ENCODE data around the gene SYT15B. TPM values are rescaled to one million over a fixed set of nuclear protein-coding genes. Genes with fewer than 3 reads are reported as not detected.
A peak's percentile ranks its signal among the peaks of the same experiment; 100 is the strongest.
"Not testable (repeated sequence)": the region's sequence is repeated elsewhere in the genome, so short reads cannot be mapped to it uniquely, and the experiment has no call there.

Gene SYT15B
- polyA plus RNA-seq, 2 donors = 0.67 to 1.3 TPM

DNA sequence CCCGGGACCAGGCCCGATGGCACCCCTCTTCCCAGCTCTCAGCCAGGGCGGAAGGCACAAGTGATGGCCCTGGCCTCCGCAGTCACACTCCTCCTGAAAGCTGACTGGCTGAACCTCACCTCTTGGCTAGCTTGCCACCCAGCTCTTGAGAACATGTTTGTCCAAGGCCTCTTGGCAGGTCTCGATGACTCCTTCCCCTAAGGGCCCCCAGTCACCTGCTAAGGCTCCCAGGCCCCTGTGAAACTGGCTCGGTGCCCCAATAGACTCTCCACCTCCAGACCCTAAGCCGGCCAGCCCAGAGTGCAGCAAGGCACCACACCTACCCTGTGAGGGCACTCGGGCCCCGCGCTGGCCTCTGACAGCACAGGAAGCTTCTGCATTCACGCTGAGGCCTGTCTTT lies 4.5 kb downstream of the SYT15B start:
- H3K27me3 ChIP-seq (ENCODE audit: control insufficient read depth in 1 of 2, insufficient read depth in 2 of 2, low read length in 2 of 2); H3K27ac ChIP-seq (ENCODE audit: low read depth in 2 of 2, low read length in 1 of 2); H3K36me3 ChIP-seq (ENCODE audit: control insufficient read depth in 2 of 2, insufficient read depth in 2 of 2, low read length in 1 of 2); H3K9me3 ChIP-seq (ENCODE audit: control insufficient read depth in 2 of 2, insufficient read depth in 1 of 2, low read depth in 1 of 2, low read length in 1 of 2); H3K4me1 ChIP-seq (ENCODE audit: control insufficient read depth in 2 of 2, insufficient read depth in 2 of 2, low read length in 1 of 2); H3K4me3 ChIP-seq (ENCODE audit: low read depth in 1 of 2, low read length in 2 of 2): not testable (repeated sequence)
- WGBS, 2 donors = 42% methylated on average over 1 of the region's 11 CpGs; no CpG with 5 or more reads in 1 of the 2 donors

DNA sequence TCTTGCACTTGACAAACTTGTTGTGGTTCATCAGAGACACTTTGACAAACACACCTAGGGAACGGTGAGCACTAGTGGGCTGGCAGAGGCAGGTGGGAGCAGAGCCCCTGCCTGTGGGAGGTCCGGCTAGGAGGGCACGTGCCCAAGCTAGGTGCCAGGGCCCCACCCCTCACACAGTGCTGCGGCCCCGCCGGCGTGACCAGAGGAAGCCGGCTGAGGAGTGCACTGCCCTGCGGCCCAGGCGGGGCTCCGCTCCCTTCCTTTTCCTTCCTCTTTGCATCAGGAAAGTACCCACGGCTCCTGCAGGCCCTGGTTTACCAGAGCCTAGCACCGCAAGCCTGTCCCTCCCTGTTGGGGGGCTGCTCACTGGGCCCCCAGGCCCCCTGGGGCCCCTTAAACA lies 7.2 kb downstream of the SYT15B start:
- WGBS, 2 donors = no CpG with 5 or more reads among the region's 13 CpGs
- not testable (repeated sequence) for H3K9me3 ChIP-seq (ENCODE audit: control insufficient read depth in 2 of 2, insufficient read depth in 1 of 2, low read depth in 1 of 2, low read length in 1 of 2); H3K4me3 ChIP-seq (ENCODE audit: low read depth in 1 of 2, low read length in 2 of 2); H3K27ac ChIP-seq (ENCODE audit: low read depth in 2 of 2, low read length in 1 of 2); H3K27me3 ChIP-seq (ENCODE audit: control insufficient read depth in 1 of 2, insufficient read depth in 2 of 2, low read length in 2 of 2); H3K36me3 ChIP-seq (ENCODE audit: control insufficient read depth in 2 of 2, insufficient read depth in 2 of 2, low read length in 1 of 2); H3K4me1 ChIP-seq (ENCODE audit: control insufficient read depth in 2 of 2, insufficient read depth in 2 of 2, low read length in 1 of 2)

DNA sequence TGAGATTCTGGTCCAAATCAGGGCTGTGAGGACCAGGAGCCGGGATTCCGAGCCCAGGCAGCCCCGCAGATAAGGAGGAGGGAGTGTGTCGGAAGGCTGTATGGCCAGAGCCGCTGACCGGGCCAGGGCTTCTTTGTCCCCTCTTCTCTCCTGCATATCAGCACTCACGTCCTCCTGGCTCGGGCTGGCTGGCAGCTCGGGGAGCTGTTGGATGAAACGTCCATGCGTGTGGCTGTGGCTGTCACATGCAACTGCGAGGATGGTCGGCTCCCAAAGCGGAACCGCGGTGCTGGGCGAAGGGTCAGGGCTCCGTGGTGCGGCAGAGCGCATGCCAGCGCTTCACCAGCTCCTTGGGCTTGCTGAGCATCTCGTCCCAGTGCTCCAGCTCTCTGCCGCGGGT lies 9.5 kb downstream of the SYT15B start:
- H3K27me3 ChIP-seq (ENCODE audit: control insufficient read depth in 1 of 2, insufficient read depth in 2 of 2, low read length in 2 of 2); H3K27ac ChIP-seq (ENCODE audit: low read depth in 2 of 2, low read length in 1 of 2); H3K4me3 ChIP-seq (ENCODE audit: low read depth in 1 of 2, low read length in 2 of 2); H3K9me3 ChIP-seq (ENCODE audit: control insufficient read depth in 2 of 2, insufficient read depth in 1 of 2, low read depth in 1 of 2, low read length in 1 of 2); H3K4me1 ChIP-seq (ENCODE audit: control insufficient read depth in 2 of 2, insufficient read depth in 2 of 2, low read length in 1 of 2); H3K36me3 ChIP-seq (ENCODE audit: control insufficient read depth in 2 of 2, insufficient read depth in 2 of 2, low read length in 1 of 2): not testable (repeated sequence)
- no CpG with 5 or more reads among the region's 24 CpGs for WGBS, 2 donors

DNA sequence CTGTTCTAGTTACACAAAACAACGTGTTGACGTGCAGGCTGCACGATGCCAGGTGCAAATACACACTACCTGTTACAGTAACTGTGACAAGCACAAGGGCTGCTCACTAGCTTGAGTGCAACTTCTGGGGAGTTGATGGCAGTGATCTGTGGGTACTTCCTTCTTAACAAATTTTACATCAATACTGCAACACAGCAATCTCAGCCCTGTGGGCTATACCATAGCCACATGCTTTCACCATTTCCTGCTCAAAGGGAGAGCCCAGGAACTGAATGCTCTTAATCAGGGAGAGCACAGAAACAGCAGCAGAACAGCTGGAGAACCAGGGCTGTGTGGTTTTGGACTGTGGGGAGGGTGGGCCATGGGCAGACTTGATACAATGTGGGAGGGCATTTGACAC lies 10.2 kb downstream of the SYT15B start:
- not testable (repeated sequence) for H3K4me3 ChIP-seq (ENCODE audit: low read depth in 1 of 2, low read length in 2 of 2); H3K27me3 ChIP-seq (ENCODE audit: control insufficient read depth in 1 of 2, insufficient read depth in 2 of 2, low read length in 2 of 2); H3K36me3 ChIP-seq (ENCODE audit: control insufficient read depth in 2 of 2, insufficient read depth in 2 of 2, low read length in 1 of 2); H3K9me3 ChIP-seq (ENCODE audit: control insufficient read depth in 2 of 2, insufficient read depth in 1 of 2, low read depth in 1 of 2, low read length in 1 of 2); H3K4me1 ChIP-seq (ENCODE audit: control insufficient read depth in 2 of 2, insufficient read depth in 2 of 2, low read length in 1 of 2); H3K27ac ChIP-seq (ENCODE audit: low read depth in 2 of 2, low read length in 1 of 2)
- 56% methylated on average over 2 of the region's 3 CpGs; no CpG with 5 or more reads in 1 of the 2 donors for WGBS, 2 donors

DNA sequence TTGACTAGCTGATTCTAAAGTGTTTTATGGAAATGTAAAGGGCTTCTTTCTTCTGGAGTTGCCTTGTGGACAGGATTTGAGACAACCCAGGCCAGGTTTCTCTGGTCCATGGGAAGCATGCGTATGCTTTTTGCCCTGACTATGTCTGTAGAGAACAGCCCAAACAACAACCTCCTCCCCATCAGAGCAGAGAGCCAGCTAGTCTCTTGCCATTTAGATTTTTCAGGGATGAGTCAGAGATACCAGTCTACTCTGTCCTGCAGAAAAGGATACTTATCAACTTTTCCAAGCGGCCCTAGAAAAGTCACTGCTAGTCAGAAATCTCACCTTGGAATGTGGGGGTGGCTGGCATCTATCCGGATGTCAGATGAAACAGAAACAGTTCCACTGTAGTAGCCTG lies 11.6 kb downstream of the SYT15B start:
- H3K36me3 ChIP-seq (ENCODE audit: control insufficient read depth in 2 of 2, insufficient read depth in 2 of 2, low read length in 1 of 2); H3K4me1 ChIP-seq (ENCODE audit: control insufficient read depth in 2 of 2, insufficient read depth in 2 of 2, low read length in 1 of 2); H3K27me3 ChIP-seq (ENCODE audit: control insufficient read depth in 1 of 2, insufficient read depth in 2 of 2, low read length in 2 of 2); H3K4me3 ChIP-seq (ENCODE audit: low read depth in 1 of 2, low read length in 2 of 2); H3K9me3 ChIP-seq (ENCODE audit: control insufficient read depth in 2 of 2, insufficient read depth in 1 of 2, low read depth in 1 of 2, low read length in 1 of 2); H3K27ac ChIP-seq (ENCODE audit: low read depth in 2 of 2, low read length in 1 of 2): not testable (repeated sequence)
- no CpG with 5 or more reads among the region's 3 CpGs for WGBS, 2 donors

DNA sequence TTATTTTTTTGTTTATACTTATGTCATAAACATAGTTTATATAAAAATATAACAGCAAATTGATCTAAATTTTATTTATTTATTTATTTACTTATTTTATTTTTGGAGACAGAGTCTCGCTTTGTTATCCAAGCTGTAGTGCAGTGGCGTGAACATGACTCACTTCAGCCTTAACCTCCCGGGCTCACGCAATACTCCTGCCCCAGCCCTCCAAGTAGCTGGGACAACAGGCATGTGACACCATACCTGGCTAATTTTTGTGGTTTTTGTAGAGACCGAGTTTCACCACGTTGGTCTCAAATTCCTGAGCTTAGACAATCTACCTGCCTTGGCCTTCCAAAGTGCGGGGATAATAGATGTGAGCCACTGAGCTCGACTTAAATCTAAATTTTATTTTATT lies 13.0 kb downstream of the SYT15B start:
- H3K9me3 ChIP-seq (ENCODE audit: control insufficient read depth in 2 of 2, insufficient read depth in 1 of 2, low read depth in 1 of 2, low read length in 1 of 2); H3K4me3 ChIP-seq (ENCODE audit: low read depth in 1 of 2, low read length in 2 of 2); H3K36me3 ChIP-seq (ENCODE audit: control insufficient read depth in 2 of 2, insufficient read depth in 2 of 2, low read length in 1 of 2); H3K27me3 ChIP-seq (ENCODE audit: control insufficient read depth in 1 of 2, insufficient read depth in 2 of 2, low read length in 2 of 2); H3K4me1 ChIP-seq (ENCODE audit: control insufficient read depth in 2 of 2, insufficient read depth in 2 of 2, low read length in 1 of 2); H3K27ac ChIP-seq (ENCODE audit: low read depth in 2 of 2, low read length in 1 of 2): not testable (repeated sequence)
- WGBS, 2 donors = no CpG with 5 or more reads among the region's 8 CpGs

DNA sequence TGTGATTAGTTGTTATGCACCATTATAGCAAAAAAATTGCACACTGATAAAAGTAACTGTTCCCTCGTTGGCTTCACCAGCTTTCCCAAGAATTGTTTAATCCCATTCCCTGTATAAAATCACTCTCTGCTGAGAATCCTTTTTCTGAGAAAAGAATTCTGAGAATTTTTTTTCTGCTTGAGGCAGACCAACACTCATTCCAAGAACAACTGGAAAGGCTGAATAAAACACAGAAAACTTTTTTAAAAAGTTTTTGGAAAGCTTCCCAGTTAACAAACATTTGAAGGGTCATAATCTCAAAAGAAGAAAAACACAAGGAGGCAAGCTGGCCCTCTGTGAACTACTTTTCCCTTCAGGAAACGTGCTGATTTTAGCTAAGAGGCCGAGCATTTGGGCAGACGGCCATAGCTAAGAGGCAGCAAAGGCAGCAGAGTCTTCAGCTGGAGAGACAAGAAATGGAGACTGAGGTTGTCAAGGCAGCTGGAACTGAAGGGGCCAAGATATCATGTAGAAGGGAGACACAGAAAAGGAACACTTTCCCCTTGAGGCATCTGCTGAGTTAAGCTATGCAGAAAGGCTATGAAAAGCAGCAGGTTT lies 16.5 kb downstream of the SYT15B start:
- not testable (repeated sequence) for H3K27me3 ChIP-seq (ENCODE audit: control insufficient read depth in 1 of 2, insufficient read depth in 2 of 2, low read length in 2 of 2); H3K9me3 ChIP-seq (ENCODE audit: control insufficient read depth in 2 of 2, insufficient read depth in 1 of 2, low read depth in 1 of 2, low read length in 1 of 2); H3K4me3 ChIP-seq (ENCODE audit: low read depth in 1 of 2, low read length in 2 of 2); H3K27ac ChIP-seq (ENCODE audit: low read depth in 2 of 2, low read length in 1 of 2); H3K36me3 ChIP-seq (ENCODE audit: control insufficient read depth in 2 of 2, insufficient read depth in 2 of 2, low read length in 1 of 2); H3K4me1 ChIP-seq (ENCODE audit: control insufficient read depth in 2 of 2, insufficient read depth in 2 of 2, low read length in 1 of 2)
- 13 to 41% methylated on average over 2 to 3 of the region's 4 CpGs for WGBS, 2 donors

DNA sequence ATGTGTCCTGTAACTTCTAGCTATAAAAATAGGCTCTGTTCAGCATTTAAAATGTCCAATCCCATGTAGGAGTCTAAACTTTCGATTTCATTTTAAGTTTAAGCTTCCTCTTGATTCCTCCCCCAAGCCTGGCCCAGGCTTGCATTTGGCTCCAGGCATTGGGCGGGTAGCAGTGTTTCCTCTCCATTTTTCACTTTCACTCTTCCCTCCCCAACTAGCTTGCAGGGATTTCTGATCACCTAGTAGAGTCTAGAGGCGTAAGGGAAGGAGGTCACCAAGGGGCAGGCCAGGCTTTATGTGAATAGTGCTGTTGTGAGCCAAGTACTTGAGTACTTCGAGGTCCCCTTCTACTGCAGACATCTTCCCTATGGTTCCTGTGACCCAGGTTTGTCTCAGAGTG lies 18.5 kb downstream of the SYT15B start:
- H3K36me3 ChIP-seq (ENCODE audit: control insufficient read depth in 2 of 2, insufficient read depth in 2 of 2, low read length in 1 of 2); H3K4me1 ChIP-seq (ENCODE audit: control insufficient read depth in 2 of 2, insufficient read depth in 2 of 2, low read length in 1 of 2); H3K9me3 ChIP-seq (ENCODE audit: control insufficient read depth in 2 of 2, insufficient read depth in 1 of 2, low read depth in 1 of 2, low read length in 1 of 2); H3K4me3 ChIP-seq (ENCODE audit: low read depth in 1 of 2, low read length in 2 of 2); H3K27ac ChIP-seq (ENCODE audit: low read depth in 2 of 2, low read length in 1 of 2); H3K27me3 ChIP-seq (ENCODE audit: control insufficient read depth in 1 of 2, insufficient read depth in 2 of 2, low read length in 2 of 2): not testable (repeated sequence)
- 25 to 33% methylated on average over 1 of the region's 4 CpGs for WGBS, 2 donors

DNA sequence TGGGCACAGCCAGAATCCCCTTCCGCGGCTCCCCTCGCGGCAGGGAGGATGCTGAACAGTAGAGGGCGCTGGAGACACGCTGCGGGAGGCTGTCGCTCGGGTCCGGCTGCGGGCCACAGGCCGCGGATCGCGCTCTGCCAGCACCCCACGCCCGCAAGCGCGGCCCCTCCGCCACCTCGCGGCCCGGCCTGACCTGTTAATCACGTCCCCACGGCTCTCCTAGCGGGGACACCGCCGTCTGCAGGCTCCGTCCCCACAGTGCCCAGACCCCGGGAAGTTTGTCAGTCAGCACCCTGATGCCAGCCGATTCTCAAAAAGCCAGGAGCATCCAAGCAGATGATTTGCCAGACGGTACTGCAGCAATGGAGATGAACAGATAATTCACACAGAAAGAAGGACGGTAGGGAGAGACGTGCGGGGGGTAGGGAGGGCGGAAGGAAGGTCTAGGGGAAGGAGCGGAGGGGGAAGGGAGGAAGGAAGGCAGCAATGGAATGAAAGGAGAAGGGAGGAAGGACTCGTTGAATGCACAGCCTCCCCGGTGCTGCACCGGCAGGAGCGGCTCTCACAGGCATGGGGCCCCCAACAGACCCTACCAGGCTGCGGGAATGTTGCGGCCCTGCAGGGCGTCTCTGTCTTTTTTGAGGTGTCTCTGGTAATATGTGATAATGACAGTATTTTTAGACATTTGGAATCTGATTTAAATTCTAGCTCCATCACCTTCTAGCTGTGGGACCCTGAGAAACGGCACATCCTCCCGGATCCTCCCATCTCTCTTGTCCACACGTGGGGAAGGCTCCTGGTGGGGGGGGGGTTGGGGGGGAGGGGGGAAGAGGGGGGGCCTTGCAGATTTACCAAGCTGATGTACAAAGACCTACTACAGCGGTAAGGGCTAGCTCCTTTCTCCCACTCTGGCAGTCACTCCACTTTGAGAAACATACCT lies 19.5 kb downstream of the SYT15B start:
- H3K36me3 ChIP-seq (ENCODE audit: control insufficient read depth in 2 of 2, insufficient read depth in 2 of 2, low read length in 1 of 2); H3K27ac ChIP-seq (ENCODE audit: low read depth in 2 of 2, low read length in 1 of 2); H3K9me3 ChIP-seq (ENCODE audit: control insufficient read depth in 2 of 2, insufficient read depth in 1 of 2, low read depth in 1 of 2, low read length in 1 of 2); H3K27me3 ChIP-seq (ENCODE audit: control insufficient read depth in 1 of 2, insufficient read depth in 2 of 2, low read length in 2 of 2); H3K4me1 ChIP-seq (ENCODE audit: control insufficient read depth in 2 of 2, insufficient read depth in 2 of 2, low read length in 1 of 2): not testable (repeated sequence)
- 2 to 6% methylated on average over 8 to 40 of the region's 48 CpGs for WGBS, 2 donors
- peak overlapping the region in 1 of 2 donors; percentile 7 for H3K4me3 ChIP-seq (ENCODE audit: low read depth in 1 of 2, low read length in 2 of 2)

DNA sequence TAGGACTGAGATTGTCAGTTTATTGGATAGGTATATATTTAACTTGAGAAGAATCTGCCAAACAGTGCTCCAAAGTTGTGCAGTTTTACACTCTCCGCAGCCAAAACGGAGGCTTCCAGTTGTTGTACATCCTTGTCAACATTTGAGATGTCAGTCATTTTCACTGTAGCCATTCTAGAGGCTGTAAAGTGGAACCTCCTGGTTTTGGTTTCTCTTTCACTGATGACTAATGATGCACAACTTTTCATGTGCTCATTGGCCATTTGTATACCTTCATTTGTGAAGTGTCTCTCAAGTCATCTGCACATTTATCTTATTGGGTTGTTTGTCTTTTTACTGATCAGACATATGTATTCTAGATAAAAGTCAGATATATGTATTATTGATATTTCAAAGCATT lies 22.5 kb downstream of the SYT15B start:
- not testable (repeated sequence) for H3K9me3 ChIP-seq (ENCODE audit: control insufficient read depth in 2 of 2, insufficient read depth in 1 of 2, low read depth in 1 of 2, low read length in 1 of 2); H3K27ac ChIP-seq (ENCODE audit: low read depth in 2 of 2, low read length in 1 of 2)

More for the DNA sequence above, 22.5 kb downstream of the SYT15B start:
- WGBS, 2 donors = 46 to 61% methylated on average over 2 of the region's 2 CpGs
- not testable (repeated sequence) for H3K36me3 ChIP-seq (ENCODE audit: control insufficient read depth in 2 of 2, insufficient read depth in 2 of 2, low read length in 1 of 2); H3K27me3 ChIP-seq (ENCODE audit: control insufficient read depth in 1 of 2, insufficient read depth in 2 of 2, low read length in 2 of 2); H3K4me3 ChIP-seq (ENCODE audit: low read depth in 1 of 2, low read length in 2 of 2); H3K4me1 ChIP-seq (ENCODE audit: control insufficient read depth in 2 of 2, insufficient read depth in 2 of 2, low read length in 1 of 2)
